ENCODE data around the gene VAMP5. TPM values are rescaled to one million over a fixed set of nuclear protein-coding genes. Genes with fewer than 3 reads are reported as not detected.

Gene VAMP5
- total and polyA plus RNA-seq, 2 experiments from 2014 or later: 0.87 to 7.8 TPM

GRCh38 chr2:85599468-85600234, 15.4 kb downstream of the VAMP5 start:
- H3K27ac ChIP-seq (ENCODE audit: low read depth): no peak overlapping the region
- peaks cover 3% of the 10 kb centered on the region; the same call in 1 of the 3 replicates for H3K9me3 Mint-ChIP-seq
- DNase-seq (ENCODE audit: low spot score) (no peak), ATAC-seq (no peak)
- H4K20me1 ChIP-seq (replicated peaks; ENCODE audit: insufficient read depth): peaks cover 8% of the 10 kb centered on the region; the same call in 1 of the 2 replicates
- H3K79me2 ChIP-seq (replicated peaks; ENCODE audit: insufficient read depth): peaks cover 27% of the 10 kb centered on the region
- H3F3A ChIP-seq (replicated peaks; ENCODE audit: low read depth): 0 out of 2 replicates have a peak, but pooled peaks cover under 1% of the 10 kb centered on the region
- H3K4me1 Mint-ChIP-seq: peaks cover 9% of the 10 kb centered on the region
- H2AFZ ChIP-seq: no peak overlapping the region
- no peaks in the 10 kb centered on the region for H3K27me3 ChIP-seq (ENCODE audit: insufficient read depth)
- no peaks in the 10 kb centered on the region; the same call in 1 of the 2 replicates for H3K36me3 ChIP-seq (ENCODE audit: insufficient read depth)
- H3K9me2 ChIP-seq (ENCODE audit: insufficient read depth): no peaks in the 10 kb centered on the region
- H3K36me3 Mint-ChIP-seq (ENCODE audit: low read depth): peaks cover 10% of the 10 kb centered on the region; the same call in 1 of the 3 replicates
- H3K4me1 ChIP-seq (ENCODE audit: insufficient read depth): peaks cover 9% of the 10 kb centered on the region
- no peak overlapping the region for H3K27ac Mint-ChIP-seq
- TF ChIP-seq CTCF (conservative IDR thresholded peaks at IDR 0.05; ENCODE audit: low read depth in 2 of 2) (no peak), REST (IDR thresholded peaks at IDR 0.05; ENCODE audit: unreplicated experiment) (no peak)
- H3K4me3 ChIP-seq: no peak overlapping the region
- H3K27me3 Mint-ChIP-seq (ENCODE audit: insufficient read depth, low read depth, poor library complexity): peaks cover 30% of the 10 kb centered on the region
- no peak overlapping the region for H3K4me2 ChIP-seq
- no peak overlapping the region for H3K4me3 Mint-ChIP-seq

- Histone ChIP-seq H2AFZ (no peak overlapping the region), H3K36me3 (ENCODE audit: insufficient read depth) (no peaks in the 10 kb centered on the region; the same call in 1 of the 2 replicates), H3K79me2 (replicated peaks; ENCODE audit: insufficient read depth) (peaks cover 31% of the 10 kb centered on the region), H3K9me2 (ENCODE audit: insufficient read depth) (no peaks in the 10 kb centered on the region), H3F3A (replicated peaks; ENCODE audit: low read depth) (0 out of 2 replicates have a peak, but pooled peaks cover 6% of the 10 kb centered on the region), H3K27me3 (ENCODE audit: insufficient read depth) (no peaks in the 10 kb centered on the region), H3K4me1 (ENCODE audit: insufficient read depth) (peaks cover 9% of the 10 kb centered on the region), H3K4me3 (no peak overlapping the region), H3K4me2 (no peak overlapping the region), H3K27ac (ENCODE audit: low read depth) (no peak overlapping the region), H4K20me1 (replicated peaks; ENCODE audit: insufficient read depth) (peaks cover 11% of the 10 kb centered on the region; the same call in 1 of the 2 replicates)
- Mint-ChIP-seq H3K27ac (no peak overlapping the region), H3K9me3 (peaks cover 3% of the 10 kb centered on the region; the same call in 1 of the 3 replicates), H3K27me3 (ENCODE audit: insufficient read depth, low read depth, poor library complexity) (peaks cover 27% of the 10 kb centered on the region), H3K4me1 (peaks cover 7% of the 10 kb centered on the region), H3K4me3 (no peak overlapping the region), H3K36me3 (ENCODE audit: low read depth) (peaks cover 10% of the 10 kb centered on the region; the same call in 1 of the 3 replicates)
- no peak for DNase-seq (ENCODE audit: low spot score)
- ATAC-seq: no peak
- TF ChIP-seq ZNF114 (CRISPR knock-in tag; IDR thresholded peaks at IDR 0.05): no peak
- TF ChIP-seq REST (IDR thresholded peaks at IDR 0.05; ENCODE audit: unreplicated experiment): no peak
- no peak for TF ChIP-seq POLR2AphosphoS5 (IDR thresholded peaks at IDR 0.05; ENCODE audit: low read depth)
- TF ChIP-seq ETS1 (IDR thresholded peaks at IDR 0.05): no peak
- no peak for TF ChIP-seq CTCF (conservative IDR thresholded peaks at IDR 0.05; ENCODE audit: low read depth in 2 of 2)
- no peak for TF ChIP-seq EZH2 (IDR thresholded peaks at IDR 0.05; ENCODE audit: low read depth, unreplicated experiment)
- no peak for TF ChIP-seq CREB1 (CRISPR knock-in tag; IDR thresholded peaks at IDR 0.05; ENCODE audit: low read depth)
- TF ChIP-seq STAT1 (IDR thresholded peaks at IDR 0.05; ENCODE audit: unreplicated experiment): no peak
- no peak for TF ChIP-seq NANOG (IDR thresholded peaks at IDR 0.05; ENCODE audit: borderline replicate concordance)
- no peak for TF ChIP-seq JUNB (IDR thresholded peaks at IDR 0.05; ENCODE audit: unreplicated experiment)
Measured at GRCh38 chr2:85600235-85600575, 16.0 kb downstream of the VAMP5 start.

All from GM23338 (cell line).